ENCODE data around the gene IQCN. TPM values are rescaled to one million over a fixed set of nuclear protein-coding genes. Genes with fewer than 3 reads are reported as not detected.
A peak's percentile ranks its signal among the peaks of the same experiment; 100 is the strongest.

Gene IQCN
- total and polyA plus RNA-seq, 4 donors, result 0.19 to 2.4 (median 0.53) TPM

DNA sequence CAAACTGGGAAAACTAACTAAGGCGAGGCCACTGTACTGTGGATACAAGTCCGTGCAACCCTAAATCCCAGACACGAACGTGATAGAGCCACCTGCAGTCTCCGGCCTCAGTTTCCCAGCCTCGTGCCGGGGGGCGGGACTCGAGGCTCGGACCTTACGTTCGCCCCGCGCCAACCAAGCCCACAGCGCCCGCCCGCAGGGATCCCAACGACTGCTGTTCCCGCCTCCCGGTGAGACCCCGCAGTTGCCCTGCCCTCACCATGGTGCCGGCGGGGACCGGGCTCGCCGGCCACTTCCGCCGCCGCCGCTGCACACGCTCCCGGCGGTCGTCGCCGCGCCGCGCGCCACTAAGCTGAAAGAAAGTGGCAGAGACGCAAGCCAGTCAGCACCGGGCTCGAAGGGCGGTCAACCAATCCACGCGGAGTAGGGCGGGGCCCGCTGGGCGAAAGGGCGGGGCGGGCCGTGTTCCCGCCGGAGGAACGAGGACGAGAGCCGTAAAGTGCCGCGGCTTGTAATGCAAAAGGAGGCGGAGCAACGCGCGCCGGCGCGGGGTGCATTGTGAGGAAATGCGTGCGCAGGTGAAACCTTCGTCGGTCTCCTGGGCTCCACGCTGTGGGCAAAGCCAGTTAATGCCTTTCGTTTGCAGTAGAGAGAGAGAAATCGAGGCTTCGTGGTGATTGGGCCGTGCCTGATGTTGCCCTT, 48.7 kb upstream of the IQCN start, which contains the start of gene LSM4 (continued):
- TF ChIP-seq, protein P1, sequence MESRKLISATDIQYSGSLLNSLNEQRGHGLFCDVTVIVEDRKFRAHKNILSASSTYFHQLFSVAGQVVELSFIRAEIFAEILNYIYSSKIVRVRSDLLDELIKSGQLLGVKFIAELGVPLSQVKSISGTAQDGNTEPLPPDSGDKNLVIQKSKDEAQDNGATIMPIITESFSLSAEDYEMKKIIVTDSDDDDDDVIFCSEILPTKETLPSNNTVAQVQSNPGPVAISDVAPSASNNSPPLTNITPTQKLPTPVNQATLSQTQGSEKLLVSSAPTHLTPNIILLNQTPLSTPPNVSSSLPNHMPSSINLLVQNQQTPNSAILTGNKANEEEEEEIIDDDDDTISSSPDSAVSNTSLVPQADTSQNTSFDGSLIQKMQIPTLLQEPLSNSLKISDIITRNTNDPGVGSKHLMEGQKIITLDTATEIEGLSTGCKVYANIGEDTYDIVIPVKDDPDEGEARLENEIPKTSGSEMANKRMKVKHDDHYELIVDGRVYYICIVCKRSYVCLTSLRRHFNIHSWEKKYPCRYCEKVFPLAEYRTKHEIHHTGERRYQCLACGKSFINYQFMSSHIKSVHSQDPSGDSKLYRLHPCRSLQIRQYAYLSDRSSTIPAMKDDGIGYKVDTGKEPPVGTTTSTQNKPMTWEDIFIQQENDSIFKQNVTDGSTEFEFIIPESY (IDR thresholded peaks at IDR 0.05), result peak; percentile 95
- TF ChIP-seq SP1 (IDR thresholded peaks at IDR 0.05) (peak; percentile 89), HNF4G (IDR thresholded peaks at IDR 0.05) (no peak), RXRA (IDR thresholded peaks at IDR 0.05) (peak; percentile 18 to 30)
- TF ChIP-seq, protein P2, sequence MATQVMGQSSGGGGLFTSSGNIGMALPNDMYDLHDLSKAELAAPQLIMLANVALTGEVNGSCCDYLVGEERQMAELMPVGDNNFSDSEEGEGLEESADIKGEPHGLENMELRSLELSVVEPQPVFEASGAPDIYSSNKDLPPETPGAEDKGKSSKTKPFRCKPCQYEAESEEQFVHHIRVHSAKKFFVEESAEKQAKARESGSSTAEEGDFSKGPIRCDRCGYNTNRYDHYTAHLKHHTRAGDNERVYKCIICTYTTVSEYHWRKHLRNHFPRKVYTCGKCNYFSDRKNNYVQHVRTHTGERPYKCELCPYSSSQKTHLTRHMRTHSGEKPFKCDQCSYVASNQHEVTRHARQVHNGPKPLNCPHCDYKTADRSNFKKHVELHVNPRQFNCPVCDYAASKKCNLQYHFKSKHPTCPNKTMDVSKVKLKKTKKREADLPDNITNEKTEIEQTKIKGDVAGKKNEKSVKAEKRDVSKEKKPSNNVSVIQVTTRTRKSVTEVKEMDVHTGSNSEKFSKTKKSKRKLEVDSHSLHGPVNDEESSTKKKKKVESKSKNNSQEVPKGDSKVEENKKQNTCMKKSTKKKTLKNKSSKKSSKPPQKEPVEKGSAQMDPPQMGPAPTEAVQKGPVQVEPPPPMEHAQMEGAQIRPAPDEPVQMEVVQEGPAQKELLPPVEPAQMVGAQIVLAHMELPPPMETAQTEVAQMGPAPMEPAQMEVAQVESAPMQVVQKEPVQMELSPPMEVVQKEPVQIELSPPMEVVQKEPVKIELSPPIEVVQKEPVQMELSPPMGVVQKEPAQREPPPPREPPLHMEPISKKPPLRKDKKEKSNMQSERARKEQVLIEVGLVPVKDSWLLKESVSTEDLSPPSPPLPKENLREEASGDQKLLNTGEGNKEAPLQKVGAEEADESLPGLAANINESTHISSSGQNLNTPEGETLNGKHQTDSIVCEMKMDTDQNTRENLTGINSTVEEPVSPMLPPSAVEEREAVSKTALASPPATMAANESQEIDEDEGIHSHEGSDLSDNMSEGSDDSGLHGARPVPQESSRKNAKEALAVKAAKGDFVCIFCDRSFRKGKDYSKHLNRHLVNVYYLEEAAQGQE (IDR thresholded peaks at IDR 0.05), result peak; percentile 73

DNA sequence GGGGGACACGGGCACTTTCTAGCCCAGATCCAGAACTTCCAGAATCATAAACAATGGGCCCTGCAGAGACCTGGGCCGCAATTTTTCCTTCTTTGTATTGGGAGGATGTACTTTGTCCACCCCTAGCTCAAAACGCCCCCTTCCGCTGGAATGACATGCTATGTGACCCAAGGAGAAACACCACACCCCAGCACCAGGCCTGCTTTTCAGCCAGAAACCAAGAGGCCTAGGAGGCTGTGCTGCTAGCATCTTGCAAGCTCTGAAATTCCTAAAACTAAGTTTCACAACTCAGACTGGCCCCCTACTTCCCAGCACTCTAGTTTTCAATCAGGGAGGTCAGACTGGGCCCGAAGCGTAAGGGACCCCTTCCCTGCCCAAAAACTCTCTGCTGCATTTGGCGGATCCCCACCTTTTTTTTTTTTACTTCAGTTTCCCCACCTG, 48.1 kb upstream of the IQCN start:
- Histone ChIP-seq H3K36me3 (ENCODE audit: control insufficient read depth in 4 of 4, insufficient read depth in 3 of 4, low read depth in 1 of 4, low read length in 3 of 4) (no peaks in the 10 kb centered on the region), H3K9ac (ENCODE audit: low read depth in 1 of 2, low read length in 2 of 2) (peak overlapping the region; percentile 76 to 90), H3K4me1 (ENCODE audit: control insufficient read depth in 4 of 4, insufficient read depth in 4 of 4, low read length in 3 of 4) (peaks cover 13 to 52% (median 36%) of the 10 kb centered on the region in 4 donors), H3K4me3 (ENCODE audit: low read depth in 1 of 3, low read length in 3 of 3) (peak overlapping the region; percentile 84 to 89 (median 88)), H3K27me3 (ENCODE audit: control insufficient read depth in 4 of 4, insufficient read depth in 4 of 4, low read length in 3 of 4) (no peaks in the 10 kb centered on the region), H3K27ac (ENCODE audit: low read depth in 1 of 2, low read length in 2 of 2) (peak overlapping the region; percentile 90 to 92), H3K9me3 (ENCODE audit: control insufficient read depth in 4 of 4, low read length in 3 of 4) (no peaks in the 10 kb centered on the region)
- WGBS, result 2% methylated on average over 7 of the region's 7 CpGs
- TF ChIP-seq SP1 (IDR thresholded peaks at IDR 0.05), result peak; percentile 20
- TF ChIP-seq GABPA (IDR thresholded peaks at IDR 0.05 in 1 of 2, conservative IDR thresholded peaks at IDR 0.05 in 1 of 2), result no peak
- peak in 1 of 2 donors; percentile 8 for TF ChIP-seq RXRA (IDR thresholded peaks at IDR 0.05)
- TF ChIP-seq HNF4G (IDR thresholded peaks at IDR 0.05), result no peak
- no peak for TF ChIP-seq NR2F2 (IDR thresholded peaks at IDR 0.05)
- TF ChIP-seq HNF4A (conservative IDR thresholded peaks at IDR 0.05), result peak; percentile 5 to 27
- no peak for TF ChIP-seq FOXA2 (IDR thresholded peaks at IDR 0.05)
- TF ChIP-seq RAD21 (IDR thresholded peaks at IDR 0.05), result peak; percentile 20
- TF ChIP-seq, protein P3, sequence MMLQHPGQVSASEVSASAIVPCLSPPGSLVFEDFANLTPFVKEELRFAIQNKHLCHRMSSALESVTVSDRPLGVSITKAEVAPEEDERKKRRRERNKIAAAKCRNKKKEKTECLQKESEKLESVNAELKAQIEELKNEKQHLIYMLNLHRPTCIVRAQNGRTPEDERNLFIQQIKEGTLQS (IDR thresholded peaks at IDR 0.05), result no peak
- no peak for TF ChIP-seq EGR1 (IDR thresholded peaks at IDR 0.05; ENCODE audit: low read depth in 2 of 2)
- TF ChIP-seq JUND (IDR thresholded peaks at IDR 0.05), result no peak
- TF ChIP-seq TAF1 (conservative IDR thresholded peaks at IDR 0.05), result no peak
- TF ChIP-seq, protein P1 (IDR thresholded peaks at IDR 0.05), result no peak
- peak; percentile 71 for DNase-seq (ENCODE audit: low spot score)
